GF-D8 (cell line): Measurements from ENCODE around the gene KIF5B.
A peak's percentile ranks its signal among the peaks of the same experiment; 100 is the strongest.

Experiments
- DNase-seq: peaks from one replicate; lab custom pipeline; 2025; lab: John Stamatoyannopoulos, UW

The KIF5B gene

GRCh38 chr10:31961277-31962074 is 94.7 kb downstream of the KIF5B start:
- peak; percentile 89 for DNase-seq

- peak; percentile 82 for DNase-seq
Measured at GRCh38 chr10:31959461-31960173, 96.6 kb downstream of the KIF5B start.
